ENCODE measurements around the gene KCNQ1.
"Not testable (repeated sequence)": the region's sequence is repeated elsewhere in the genome, so short reads cannot be mapped to it uniquely, and the experiment has no call there.

The KCNQ1 gene

DNA sequence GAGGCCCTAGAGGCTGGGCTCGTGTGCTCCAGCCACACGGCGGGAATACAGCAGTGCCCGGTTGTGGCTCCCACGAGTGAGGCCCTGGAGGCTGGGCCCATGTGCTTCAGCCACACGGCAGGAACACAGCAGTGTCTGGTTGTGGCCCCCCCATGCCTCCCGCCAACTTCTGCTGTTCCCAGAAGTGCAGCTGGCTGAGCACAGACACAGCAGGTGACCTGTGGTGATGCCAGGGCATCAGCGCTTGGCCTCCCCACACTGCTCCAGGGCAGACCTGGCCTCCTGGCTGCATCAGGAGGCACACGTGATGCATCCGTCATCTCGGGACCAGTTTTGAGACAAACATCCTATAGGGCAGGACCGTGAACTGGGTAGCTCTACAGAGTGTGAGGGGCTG, 144.7 kb downstream of the KCNQ1 start:
- DNase-seq (ENCODE audit: low read depth in 2 of 2), result no peak

DNA sequence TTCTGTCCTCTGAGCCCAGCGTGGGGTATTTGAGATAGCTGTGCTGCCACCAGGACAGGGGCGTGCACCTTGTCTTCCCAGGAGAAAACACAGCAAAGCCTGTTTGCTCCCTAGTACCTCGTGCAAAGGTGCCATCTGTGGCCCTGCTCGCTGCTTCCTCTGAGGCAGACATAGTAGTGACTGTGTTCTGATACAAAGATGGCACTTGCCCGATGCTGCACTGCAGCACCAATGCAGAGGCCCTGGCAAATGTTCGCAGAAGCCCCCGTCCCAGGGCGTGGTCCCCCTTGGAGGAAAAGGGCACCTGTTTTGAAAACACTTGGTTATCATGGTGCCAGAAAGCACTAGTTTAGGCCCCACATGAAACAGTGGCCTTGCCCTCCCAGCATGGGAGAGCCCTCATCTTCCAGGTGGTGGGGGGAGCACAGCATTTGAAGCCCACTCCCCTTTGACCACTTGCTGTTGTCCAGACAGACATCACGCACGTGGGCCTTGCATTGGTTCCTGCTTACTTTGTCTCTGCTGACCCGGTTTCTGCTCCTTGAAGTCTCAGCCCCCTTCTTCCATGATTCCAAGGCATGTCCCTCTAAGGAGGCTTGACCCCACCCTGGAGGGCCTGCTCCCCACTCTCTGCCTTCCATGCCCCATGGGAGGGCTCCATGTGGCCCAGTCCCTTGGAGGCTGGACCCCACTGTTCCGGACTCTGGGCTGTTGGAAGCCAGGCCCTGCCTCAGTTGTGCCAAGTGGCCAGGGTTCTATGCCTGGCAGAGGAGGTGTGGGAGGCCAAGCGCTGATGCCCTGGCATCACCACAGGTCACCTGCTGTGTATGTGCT, 145.5 kb downstream of the KCNQ1 start:
- DNase-seq (ENCODE audit: low read depth in 2 of 2), result no peak

DNA sequence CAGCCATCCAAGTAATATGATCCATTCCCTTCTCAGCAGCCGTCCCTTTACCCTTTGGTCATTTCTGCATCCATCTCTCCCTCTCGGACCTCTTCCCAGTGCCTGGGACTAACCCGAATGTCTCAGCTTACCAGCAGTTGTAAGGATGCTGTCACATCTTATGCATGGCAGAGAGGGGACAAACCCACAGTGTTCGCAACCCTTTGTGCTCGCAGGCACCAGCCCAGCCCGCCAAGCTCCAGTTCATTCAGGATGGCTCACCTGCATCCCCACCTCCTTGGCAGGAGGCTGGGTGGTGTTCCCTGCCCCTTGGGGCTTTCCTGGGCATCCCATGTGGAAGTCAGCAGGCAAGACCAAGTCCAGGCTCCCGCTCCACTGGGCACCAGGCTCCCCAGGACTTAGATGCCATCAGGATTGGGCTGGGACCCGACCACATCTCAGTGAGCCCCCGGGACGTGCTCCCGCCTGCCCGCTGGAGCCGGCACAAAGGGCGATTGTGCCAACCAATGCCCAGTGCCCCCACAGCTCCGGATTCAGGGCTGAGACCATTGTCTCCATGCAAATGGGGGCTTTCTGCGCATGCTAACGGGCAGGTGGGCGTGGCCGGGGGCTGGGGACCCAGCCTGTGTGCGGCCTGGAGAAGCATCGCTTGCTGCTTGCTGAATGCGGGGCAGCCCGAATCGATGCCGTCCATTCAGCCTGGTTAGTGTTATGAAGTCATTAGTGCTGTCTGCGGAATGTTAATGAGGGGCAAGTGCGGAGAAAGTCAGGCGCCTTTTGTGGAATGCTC, 146.4 kb downstream of the KCNQ1 start:
- DNase-seq (ENCODE audit: low read depth in 2 of 2), result no peak

DNA sequence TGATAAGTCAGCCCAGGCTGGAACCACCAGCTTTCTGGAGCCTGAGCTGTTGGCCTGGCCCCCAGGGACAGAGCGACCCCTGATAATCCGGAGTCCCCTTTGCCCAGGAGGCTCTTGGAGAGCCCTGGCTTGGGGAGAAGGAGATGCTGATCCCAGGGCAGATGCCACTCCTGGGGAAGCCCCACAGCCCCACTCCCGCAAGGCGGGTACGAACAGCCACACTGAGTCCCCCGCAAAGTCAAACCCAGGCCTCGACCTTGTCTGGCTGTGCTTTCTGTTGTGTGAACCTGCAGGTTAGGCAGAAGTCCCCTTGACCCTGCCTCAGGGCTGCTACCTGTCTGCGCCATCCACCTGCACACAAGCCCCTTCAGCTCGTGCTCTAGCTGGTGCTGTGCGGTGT, 147.0 kb downstream of the KCNQ1 start:
- no peak for DNase-seq (ENCODE audit: low read depth in 2 of 2)

DNA sequence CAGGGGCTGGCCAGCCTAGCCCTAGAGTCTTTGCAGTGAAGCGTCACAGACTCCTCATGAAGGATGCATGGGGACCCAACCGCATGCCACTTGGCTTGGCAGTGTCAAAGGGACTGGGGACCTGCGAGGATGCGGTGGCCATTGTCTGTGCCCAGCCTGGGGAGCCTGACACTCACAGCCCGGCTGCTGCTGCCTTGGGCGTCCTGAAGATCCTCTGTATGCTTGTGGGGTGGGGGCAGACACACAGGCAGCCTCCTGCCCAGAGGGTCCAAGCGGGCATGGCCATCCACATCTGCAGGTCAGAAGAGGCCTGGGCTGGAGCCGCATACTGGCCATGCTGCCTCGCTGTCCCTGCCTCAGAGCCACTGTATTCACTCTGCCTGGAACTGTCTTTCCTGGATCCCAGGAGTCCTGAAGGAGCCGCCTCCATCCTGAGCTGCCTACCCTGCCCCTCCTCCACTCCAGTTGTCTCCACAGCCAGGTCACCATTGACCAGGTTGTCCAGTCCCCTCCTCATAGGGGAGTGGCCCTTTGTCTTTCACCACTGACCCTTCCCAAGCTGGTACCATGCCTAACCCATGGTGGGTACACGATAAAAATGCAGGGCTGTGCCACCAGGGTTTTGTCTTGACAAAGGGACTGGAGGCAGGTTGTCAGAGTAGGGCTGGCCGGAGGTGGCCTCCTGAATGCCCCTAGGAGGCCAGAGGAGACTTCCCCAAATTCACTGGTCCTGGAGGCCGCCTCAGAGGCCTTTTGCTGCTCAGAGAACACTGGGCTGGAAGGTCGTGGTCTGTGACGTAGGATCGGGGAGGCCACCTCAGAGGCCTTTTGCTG, 148.0 kb downstream of the KCNQ1 start:
- DNase-seq (ENCODE audit: low read depth in 2 of 2), result no peak

DNA sequence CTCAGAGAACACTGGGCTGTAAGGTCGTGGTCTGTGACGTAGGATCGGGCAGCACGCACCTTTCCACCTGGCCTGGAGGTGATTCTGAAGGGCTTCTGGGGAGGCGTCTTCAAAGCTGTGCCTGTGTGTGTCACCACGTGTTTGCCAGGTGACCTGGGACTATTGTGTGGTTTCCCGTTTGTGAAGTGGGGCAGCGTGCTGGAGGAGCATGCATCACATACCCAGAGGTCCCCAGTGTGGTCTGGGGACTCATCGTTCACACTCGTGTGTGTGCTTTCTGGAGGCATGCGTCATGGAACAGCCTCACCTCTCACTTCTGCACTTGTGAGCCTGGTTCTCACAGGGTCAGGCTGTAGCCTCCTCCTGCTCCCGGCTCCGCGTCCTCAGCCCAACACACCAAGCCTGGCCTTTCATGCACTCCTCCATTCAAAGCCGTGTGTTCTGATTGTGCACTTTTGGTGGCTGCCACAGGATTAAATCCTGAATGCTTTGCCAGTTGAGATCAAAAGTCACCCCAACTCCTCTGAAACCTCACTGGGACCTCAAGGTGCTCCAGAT, 148.7 kb downstream of the KCNQ1 start:
- no peak for DNase-seq (ENCODE audit: low read depth in 2 of 2)

DNA sequence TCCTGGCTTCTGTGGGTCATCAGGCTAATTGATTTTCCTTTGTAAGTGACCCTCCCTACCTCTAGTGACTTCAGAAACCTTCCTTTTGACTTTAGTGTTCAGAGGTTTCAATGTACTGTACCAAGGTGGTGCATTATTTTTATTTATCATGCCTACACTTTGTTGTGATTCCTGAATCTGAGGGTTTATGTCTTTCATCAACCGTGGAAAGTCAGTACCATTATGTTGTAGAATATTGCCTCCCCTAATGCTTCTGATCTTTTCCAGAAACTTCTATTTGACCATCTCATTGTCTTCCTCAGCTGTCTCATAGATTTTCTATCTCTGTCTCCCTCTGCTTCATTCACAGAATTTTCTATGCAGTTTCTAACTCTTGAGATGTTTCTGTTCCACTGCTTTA, 149.5 kb downstream of the KCNQ1 start:
- no peak for DNase-seq (ENCODE audit: low read depth in 2 of 2)

DNA sequence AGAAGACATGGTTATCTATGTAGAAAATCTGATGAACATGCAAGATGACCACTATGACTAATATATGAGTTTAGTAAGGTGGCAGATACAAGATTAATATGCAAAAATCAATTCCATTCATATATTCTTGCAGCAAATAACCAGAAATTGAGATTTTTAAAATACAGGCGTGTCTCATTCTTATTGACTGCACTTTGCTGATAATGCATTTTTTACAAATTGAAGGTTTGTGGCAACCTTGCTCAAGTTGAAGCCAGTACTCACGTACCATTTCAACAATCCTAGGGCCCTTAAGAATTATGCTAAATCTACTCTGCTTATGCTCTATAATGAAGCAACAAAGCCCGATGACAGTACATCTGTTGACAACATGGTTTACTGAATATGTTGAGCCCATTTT, 150.4 kb downstream of the KCNQ1 start:
- DNase-seq (ENCODE audit: low read depth in 2 of 2), result no peak

DNA sequence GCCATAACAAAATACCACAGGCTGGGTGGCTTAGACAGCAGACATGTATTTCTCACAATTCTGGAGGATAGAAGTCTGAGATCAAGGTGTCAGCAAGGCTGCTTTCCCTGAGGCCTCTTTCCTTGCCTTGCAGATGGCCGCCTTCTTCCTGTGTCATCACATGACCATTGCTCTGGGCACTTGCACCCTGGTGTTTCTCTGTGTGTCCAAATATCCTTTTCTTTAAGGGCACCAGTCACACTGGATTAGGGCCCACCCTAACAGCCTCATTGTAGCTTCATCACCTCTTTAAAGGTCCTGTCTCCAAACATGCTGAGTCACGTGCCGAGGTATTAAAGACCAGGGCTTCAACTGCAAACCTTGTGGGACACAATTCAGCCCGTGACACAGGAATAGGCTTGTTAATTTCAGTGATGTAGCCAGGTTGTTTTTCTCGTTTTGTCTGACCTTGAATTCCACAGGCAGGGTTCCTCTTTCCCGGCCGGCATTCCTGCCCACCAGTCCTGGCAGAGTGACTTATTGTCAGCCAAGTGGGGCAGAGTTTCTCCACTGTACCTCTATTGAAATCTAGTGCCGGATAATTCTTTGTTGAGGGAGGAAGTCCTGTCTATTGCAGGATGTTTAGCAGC, 154.9 kb downstream of the KCNQ1 start:
- no peak for DNase-seq (ENCODE audit: low read depth in 2 of 2)

DNA sequence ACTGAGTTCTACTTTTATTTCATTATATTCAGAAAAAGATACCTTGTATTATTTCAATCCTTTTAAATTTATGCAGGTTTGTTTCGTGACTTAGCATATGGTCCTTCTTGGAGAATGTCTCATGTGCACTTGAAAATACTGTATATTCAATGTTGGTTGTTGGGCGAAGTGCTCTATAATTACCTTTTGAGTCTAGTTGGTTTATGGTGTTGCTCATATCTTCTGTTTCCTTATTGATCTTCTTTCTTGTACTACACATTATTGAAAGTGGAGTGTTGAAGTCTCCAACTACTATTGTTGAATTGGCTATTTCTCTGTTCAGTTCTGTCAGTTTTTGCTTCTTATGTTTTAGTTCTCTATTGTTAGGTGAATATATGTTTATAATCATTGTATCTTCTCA, 164.5 kb downstream of the KCNQ1 start:
- DNase-seq (ENCODE audit: low read depth in 2 of 2), result no peak

DNA sequence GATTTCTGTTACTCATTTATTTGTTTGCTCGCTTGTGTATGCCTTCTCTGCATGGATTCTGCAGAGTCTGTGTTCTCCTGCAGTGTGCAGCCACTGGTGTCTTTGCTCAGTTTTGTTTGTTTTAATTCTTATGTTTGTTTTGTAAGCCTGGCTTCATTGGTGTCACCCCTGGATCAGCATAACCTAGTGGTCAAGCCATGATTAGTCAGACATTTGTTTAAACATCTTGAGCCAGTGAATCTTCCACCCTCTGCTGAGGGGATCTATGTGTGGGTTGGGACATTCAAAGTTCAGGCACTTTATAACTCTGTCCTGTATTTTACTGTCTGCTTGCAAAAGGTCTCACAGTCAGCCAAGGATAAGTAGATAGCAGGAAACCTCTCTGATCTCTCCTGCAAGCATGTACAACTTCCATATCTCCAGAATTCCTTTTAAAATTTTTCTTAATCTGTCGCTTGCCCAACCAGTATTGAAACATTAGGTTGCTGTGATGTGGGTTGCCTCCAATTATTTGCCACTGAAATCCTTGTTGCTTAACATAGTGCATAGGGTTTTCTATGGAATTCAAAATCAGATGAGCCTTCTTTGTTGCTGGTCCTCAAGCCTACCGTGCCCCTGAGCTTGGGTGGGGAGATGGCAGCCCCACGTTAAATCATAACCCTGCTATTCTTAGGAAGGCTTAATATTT, 168.2 kb downstream of the KCNQ1 start:
- no peak for DNase-seq (ENCODE audit: low read depth in 2 of 2)

DNA sequence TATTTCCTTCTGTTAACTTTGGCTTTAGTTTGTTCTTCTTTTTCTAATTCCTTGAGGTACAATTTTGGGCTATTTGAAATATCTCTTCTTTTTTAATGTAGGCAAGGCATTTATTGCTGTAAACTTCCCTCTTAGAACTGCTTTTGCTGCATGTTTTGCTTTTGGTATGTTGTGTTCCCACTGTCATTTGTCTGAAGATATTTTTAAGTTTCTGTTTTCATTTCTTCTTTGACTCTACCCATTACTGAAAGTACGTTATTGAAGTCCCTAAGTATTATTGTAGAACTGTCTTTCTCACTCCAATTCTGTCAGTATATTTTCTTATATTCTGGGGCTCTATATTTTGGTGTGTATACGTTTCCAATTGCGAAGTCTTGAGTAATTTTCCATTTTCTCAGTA, 177.1 kb downstream of the KCNQ1 start:
- DNase-seq (ENCODE audit: low read depth in 2 of 2), result no peak

DNA sequence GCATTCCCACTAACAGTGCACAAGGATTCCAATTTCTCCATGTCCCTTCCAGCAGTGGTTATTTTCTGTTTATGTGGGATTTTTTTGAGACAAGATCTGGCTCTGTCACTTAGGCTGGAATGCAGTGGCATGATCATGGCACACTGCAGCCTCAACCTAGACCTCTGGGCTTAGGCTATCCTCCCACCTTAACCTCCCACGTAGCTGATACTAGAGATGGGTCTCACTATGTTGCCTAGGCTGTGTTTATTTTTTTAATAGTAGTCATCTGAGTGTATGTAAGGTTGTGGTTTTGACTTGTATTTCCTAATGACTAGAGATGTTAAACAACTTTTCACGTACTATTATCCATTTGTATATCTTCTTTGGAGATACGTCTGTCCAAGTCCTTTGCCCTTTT, 180.4 kb downstream of the KCNQ1 start:
- no peak for DNase-seq (ENCODE audit: low read depth in 2 of 2)

DNA sequence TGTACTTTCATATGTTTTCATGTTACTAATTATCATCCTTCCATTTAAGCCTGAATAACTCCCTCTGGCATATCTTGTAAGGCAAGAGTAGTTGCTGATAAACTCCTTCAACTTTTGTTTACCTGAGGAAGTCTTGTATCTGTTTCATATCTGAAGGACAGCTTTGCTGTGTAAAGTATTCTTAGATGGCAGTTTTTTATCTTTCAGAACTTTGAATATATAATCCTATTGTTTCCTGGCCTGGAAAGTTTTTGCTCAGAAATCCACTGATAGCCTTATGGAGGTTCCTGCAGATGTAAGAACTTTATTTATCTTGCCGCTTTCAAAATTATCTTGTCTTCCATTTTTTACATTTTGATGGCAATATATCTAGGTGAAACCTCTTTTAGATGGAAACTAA, 185.9 kb downstream of the KCNQ1 start:
- DNase-seq (ENCODE audit: low read depth in 2 of 2), result no peak

DNA sequence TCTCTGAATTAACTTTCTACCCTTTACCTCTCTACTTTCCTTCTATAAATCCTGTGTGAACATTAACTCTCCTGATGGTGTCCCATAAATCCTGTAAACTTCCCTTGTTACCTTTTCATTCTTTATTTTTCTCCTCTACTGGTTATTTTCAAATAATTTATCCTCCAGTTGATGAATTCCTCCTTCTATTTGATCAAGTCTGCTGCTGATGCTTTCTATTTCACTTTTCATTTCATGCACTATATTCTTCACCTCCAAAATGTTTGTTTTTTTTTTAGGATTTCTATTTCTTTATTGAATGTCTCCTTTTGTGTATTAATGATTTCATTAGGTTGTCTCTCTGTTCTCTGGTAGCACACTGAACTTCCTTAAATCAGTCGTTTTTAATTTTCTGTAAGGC, 186.4 kb downstream of the KCNQ1 start:
- no peak for DNase-seq (ENCODE audit: low read depth in 2 of 2)

DNA sequence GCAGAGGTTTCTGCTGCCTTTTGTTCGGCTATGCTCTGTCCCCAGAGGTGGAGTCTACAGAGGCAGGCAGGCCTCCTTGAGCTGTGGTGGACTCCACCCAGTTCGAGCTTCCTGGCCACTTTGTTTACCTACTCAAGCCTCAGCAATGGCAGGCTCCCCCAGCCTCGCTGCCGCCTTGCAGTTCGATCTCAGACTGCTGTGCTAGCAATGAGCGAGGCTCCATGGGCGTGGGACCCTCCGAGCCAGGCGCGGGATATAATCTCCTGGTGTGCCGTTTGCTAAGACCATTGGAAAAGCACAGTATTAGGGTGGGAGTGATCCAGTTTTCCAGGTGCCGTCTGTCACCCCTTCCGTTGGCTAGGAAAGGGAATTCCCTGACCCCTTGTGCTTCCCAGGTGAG, 195.0 kb downstream of the KCNQ1 start:
- not testable (repeated sequence) for DNase-seq (ENCODE audit: low read depth in 2 of 2)

DNA sequence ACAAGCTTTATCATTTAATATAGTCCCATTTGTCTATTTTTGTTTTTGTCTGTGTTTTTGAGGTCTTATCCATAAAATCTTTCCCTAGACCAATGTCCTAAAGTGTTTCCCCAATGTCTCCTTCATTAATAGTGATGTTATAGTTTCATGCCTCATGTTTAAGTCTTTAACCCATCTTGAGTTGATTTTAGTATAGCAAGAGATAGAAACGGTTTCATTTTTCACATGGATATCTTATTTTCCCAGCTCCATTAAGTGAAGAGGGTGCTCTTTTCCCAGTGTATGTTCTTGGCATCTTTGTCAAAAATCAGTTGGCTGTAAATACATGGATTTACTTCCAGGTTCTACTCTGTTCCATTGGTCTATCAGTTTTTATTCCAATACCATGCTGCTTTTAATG, 196.8 kb downstream of the KCNQ1 start:
- no peak for DNase-seq (ENCODE audit: low read depth in 2 of 2)

DNA sequence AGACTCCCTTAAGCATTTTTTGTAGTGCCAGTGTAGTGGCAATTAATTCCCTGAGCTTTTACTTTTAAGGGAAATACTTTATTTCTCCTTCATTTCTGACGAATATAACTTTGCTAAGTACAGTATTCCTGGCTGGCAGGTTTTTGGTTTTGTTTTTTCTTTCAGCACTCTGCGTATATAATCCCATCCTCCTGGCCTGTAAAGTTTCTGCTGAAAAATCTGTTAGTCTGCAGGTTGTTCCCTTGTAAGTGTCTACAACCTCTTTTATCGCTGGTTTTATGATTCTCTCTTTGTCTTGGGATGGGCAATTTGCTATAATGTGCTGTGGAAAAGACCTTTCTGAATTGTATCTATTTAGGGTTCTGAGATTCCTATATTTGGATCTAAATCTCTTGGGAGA, 198.9 kb downstream of the KCNQ1 start:
- DNase-seq (ENCODE audit: low read depth in 2 of 2), result no peak

DNA sequence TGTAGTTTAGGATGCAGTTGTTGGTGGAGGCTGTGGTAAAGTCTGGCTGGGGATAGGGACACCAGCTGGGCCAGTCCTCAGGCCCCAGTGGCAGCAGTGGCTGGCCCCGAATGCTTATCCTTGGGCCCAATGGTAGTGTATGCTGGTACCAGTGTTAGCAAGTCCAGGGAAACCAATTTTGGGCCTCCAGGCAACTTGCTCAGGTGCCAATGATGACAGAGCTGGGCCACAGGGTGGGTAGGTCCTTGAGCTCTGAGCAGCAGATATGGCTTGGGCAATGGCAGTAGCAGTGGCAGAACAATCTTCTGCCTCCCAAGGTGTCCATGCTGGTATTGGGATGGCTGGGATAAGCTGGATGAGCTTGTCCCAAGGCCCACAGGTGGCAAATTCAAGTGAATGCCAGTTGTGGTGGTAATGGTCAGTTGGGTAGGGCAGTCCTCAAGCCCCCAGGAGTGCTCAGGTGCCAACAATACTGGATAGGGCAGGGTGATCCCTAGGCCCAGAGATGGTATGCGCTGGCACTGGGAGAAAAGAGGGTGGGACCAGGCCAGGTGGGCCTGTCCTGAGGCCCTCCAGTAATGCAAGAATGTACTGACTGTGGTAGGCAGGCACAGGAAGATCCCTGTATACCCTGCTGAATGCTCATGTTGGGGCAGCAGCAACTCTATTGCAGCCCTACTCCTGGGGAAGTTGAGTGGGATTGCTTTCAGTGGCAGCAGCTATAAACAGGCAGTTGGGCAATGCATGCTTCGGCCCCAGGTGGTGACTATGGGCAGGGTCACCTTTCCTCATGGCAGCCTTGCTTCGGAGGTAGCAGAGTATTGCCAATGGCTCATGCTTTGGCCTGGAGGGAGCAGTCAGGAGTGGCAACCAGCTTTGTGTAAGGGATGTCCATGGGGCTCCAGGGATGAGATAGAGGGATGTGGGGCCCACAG, 200.3 kb downstream of the KCNQ1 start:
- DNase-seq (ENCODE audit: low read depth in 2 of 2), result no peak

DNA sequence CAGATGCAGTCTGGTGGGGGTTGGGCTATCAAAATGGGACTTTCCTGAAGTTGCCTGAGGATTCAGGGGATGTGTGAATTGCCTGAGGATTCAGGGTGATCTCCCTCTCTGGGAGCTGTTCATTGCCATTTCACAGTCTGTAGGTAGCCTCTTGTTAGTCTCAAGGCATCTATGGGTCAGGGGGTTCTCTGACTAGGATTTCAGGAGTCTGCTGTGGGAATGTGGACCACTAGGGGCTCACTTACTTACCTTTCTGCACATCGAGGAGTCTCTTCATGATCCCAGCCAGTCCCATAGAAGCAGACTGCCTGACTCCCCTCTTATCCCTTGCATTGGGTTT, 200.9 kb downstream of the KCNQ1 start:
- no peak for DNase-seq (ENCODE audit: low read depth in 2 of 2)

All from activated CD4-positive, alpha-beta T cell treated with anti-CD3 and anti-CD28 coated beads for 24 hours (primary cell).